Trophoblast cell (in vitro differentiated cells and primary cell): ENCODE measurements around the gene ODC1.

Experiments
- DNase-seq, 2 donors: peaks; one replicate each; pipeline ENCODE4 v3.0.0-alpha.2; 2016
- H2AFZ ChIP-seq: 2 replicates; pipeline ENCODE4 v1.6.1; 2013; ENCODE audit warnings: low read length, moderate library complexity, mild to moderate bottlenecking; ENCODE audit not compliant: insufficient read depth, poor library complexity
- H2AK5ac ChIP-seq: 2 replicates; pipeline ENCODE4 v1.6.1; 2013; ENCODE audit warnings: mild to moderate bottlenecking, low read length
- H2BK120ac ChIP-seq: 2 replicates; pipeline ENCODE4 v1.6.1; 2013; ENCODE audit warnings: low read length, mild to moderate bottlenecking, moderate library complexity; ENCODE audit not compliant: insufficient read depth, poor library complexity
- H2BK12ac ChIP-seq: 2 replicates; pipeline ENCODE4 v1.6.1; 2013; ENCODE audit warnings: mild to moderate bottlenecking, low read length, moderate library complexity
- H2BK5ac ChIP-seq: 2 replicates; pipeline ENCODE4 v1.6.1; 2013; ENCODE audit warnings: low read length, low read depth, moderate library complexity, mild to moderate bottlenecking; ENCODE audit not compliant: poor library complexity
- H3K14ac ChIP-seq: 2 replicates; pipeline ENCODE4 v1.6.1; 2013; ENCODE audit warnings: mild to moderate bottlenecking, low read length
- H3K18ac ChIP-seq: 2 replicates; pipeline ENCODE4 v1.6.1; 2013; ENCODE audit warnings: mild to moderate bottlenecking, low read length
- H3K23ac ChIP-seq: 2 replicates; pipeline ENCODE4 v1.6.1; 2013; ENCODE audit warnings: low read length
- H3K27ac ChIP-seq: 2 replicates; pipeline ENCODE4 v1.5.1; 2013; ENCODE audit warnings: low read depth, mild to moderate bottlenecking, inconsistent platforms, low read length, moderate library complexity
- H3K27me3 ChIP-seq: 2 replicates; pipeline ENCODE4 v1.6.1; 2013; ENCODE audit warnings: inconsistent platforms, mild to moderate bottlenecking, low read length, moderate library complexity; ENCODE audit not compliant: insufficient read depth
- H3K36me3 ChIP-seq, 2 experiments: 1 replicate in 1 of 2; 2 replicates in 1 of 2; pipeline ENCODE4 v1.6.1; 2013; ENCODE audit warnings: low read length in 2 of 2, mild to moderate bottlenecking in 2 of 2, moderate library complexity in 1 of 2; ENCODE audit not compliant: insufficient read depth in 2 of 2, control insufficient read depth in 1 of 2
- H3K4ac ChIP-seq: 2 replicates; pipeline ENCODE4 v1.6.1; 2013; ENCODE audit warnings: low read depth, mild to moderate bottlenecking, low read length, moderate library complexity
- H3K4me1 ChIP-seq, 2 experiments: 1 replicate in 1 of 2; 2 replicates in 1 of 2; pipeline ENCODE4 v1.6.1; 2013; ENCODE audit warnings: low read length in 2 of 2, mild to moderate bottlenecking in 2 of 2, moderate library complexity in 1 of 2; ENCODE audit not compliant: insufficient read depth in 2 of 2, control insufficient read depth in 1 of 2
- H3K4me2 ChIP-seq: 2 replicates; pipeline ENCODE4 v1.6.1; 2013; ENCODE audit warnings: inconsistent platforms, mild to moderate bottlenecking, low read length, moderate library complexity
- H3K4me3 ChIP-seq: 2 replicates; pipeline ENCODE4 v1.5.1; 2013; ENCODE audit warnings: mild to moderate bottlenecking, low read depth, low read length, inconsistent platforms
- H3K79me1 ChIP-seq: one replicate; pipeline ENCODE4 v1.6.1; 2013; ENCODE audit warnings: low read length
- H3K79me2 ChIP-seq: 2 replicates; pipeline ENCODE4 v1.6.1; 2013; ENCODE audit warnings: low read length, mild to moderate bottlenecking; ENCODE audit not compliant: control insufficient read depth, insufficient read depth, poor library complexity
- H3K9ac ChIP-seq: 2 replicates; pipeline ENCODE4 v1.6.1; 2013; ENCODE audit warnings: mild to moderate bottlenecking, low read length
- H3K9me3 ChIP-seq: 2 replicates; pipeline ENCODE4 v1.6.1; 2013; ENCODE audit warnings: low read depth, mild to moderate bottlenecking, control low read depth, inconsistent platforms, low read length; ENCODE audit not compliant: insufficient read depth
- H4K12ac ChIP-seq: 2 replicates; pipeline ENCODE4 v1.6.1; 2013; ENCODE audit warnings: low read depth, mild to moderate bottlenecking, low read length, moderate library complexity
- H4K8ac ChIP-seq: 2 replicates; pipeline ENCODE4 v1.6.1; 2013; ENCODE audit warnings: low read depth, mild to moderate bottlenecking, low read length, moderate library complexity
- H4K91ac ChIP-seq: one replicate; pipeline ENCODE4 v1.6.1; 2013; ENCODE audit warnings: low read depth, mild to moderate bottlenecking, low read length, moderate library complexity
- WGBS: extraction: QIAGEN DNeasy Blood & Tissue Kit; methylation state at CpG from one replicate; pipeline ENCODE4 v1.1.7; 2013; ENCODE audit warnings: missing lambda C conversion rate; ENCODE audit not compliant: insufficient read length, insufficient coverage; ENCODE audit errors: extremely low coverage; 5-methylcytosine and 5-hydroxymethylcytosine counted together

The ODC1 gene

DNA sequence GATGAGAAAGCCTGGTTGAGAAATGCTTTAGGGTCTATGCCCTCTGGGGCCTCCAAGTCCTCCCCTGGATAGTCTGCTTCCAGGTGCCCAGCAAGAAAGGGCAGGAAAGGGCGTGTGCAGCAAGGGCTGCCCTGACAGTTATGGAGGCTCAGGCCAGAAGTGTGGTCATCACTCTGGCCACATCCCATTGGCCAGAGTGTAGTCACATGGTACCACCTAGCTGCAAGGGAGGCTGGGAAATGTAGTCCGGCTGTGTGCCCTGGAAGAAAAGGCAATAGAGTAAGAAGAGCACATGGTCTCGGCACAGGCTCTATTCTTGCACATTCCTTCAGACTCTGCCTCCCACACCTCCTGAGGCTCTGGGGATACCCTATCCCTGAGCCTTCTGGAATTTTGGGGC lies 35.7 kb downstream of the ODC1 start:
- no peak overlapping the region for H4K91ac ChIP-seq
- no peak overlapping the region for H3K23ac ChIP-seq
- H2BK120ac ChIP-seq: no peak overlapping the region
- no peaks in the 10 kb centered on the region for H3K27me3 ChIP-seq
- H3K79me2 ChIP-seq: no peaks in the 10 kb centered on the region
- peaks cover 4 to 11% of the 10 kb centered on the region in 2 experiments for H3K4me1 ChIP-seq
- DNase-seq: peak in 1 of 2 donors; percentile 48
- no peaks in the 10 kb centered on the region for H3K79me1 ChIP-seq
- no peak overlapping the region for H2BK12ac ChIP-seq
- H3K36me3 ChIP-seq: peaks cover 2% of the 10 kb centered on the region in 2 experiments
- H3K4me3 ChIP-seq: no peak overlapping the region
- H3K4ac ChIP-seq: no peak overlapping the region
- H3K9me3 ChIP-seq: no peaks in the 10 kb centered on the region
- no peak overlapping the region for H3K4me2 ChIP-seq
- H3K18ac ChIP-seq: no peak overlapping the region
- peak overlapping the region; percentile 33 for H4K8ac ChIP-seq
- no peak overlapping the region for H3K9ac ChIP-seq
- no peak overlapping the region for H2AFZ ChIP-seq
- no peak overlapping the region for H2AK5ac ChIP-seq
- no peak overlapping the region for H3K14ac ChIP-seq
- no peak overlapping the region for H3K27ac ChIP-seq
- H4K12ac ChIP-seq: no peak overlapping the region
- H2BK5ac ChIP-seq: no peak overlapping the region
- WGBS: no CpG with 5 or more reads among the region's 3 CpGs

DNA sequence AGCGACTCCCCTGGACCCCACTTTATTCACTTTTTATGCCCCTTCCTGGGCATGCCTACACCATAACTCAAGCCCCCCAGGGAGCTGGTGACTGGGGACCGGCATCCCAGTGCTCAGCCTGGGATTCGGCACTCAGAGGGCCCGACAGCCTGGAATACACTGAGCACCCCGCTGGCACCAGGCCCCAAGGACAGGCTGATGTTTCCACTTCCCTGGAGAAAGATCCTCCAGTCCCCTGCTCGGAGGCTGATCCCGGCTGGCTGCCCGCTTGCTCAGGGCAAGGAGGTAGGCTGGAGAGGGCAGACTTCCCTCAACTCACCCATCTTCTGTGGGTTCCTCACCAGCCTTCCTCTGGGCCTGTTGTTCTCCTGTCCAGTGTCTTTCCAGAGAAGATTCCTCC lies 36.6 kb downstream of the ODC1 start:
- no peak overlapping the region for H3K4me2 ChIP-seq
- H3K4me1 ChIP-seq: peaks cover 4 to 11% of the 10 kb centered on the region in 2 experiments
- H3K23ac ChIP-seq: no peak overlapping the region
- no peaks in the 10 kb centered on the region for H3K27me3 ChIP-seq
- no peak overlapping the region for H3K14ac ChIP-seq
- no peak overlapping the region for H3K18ac ChIP-seq
- H4K8ac ChIP-seq: peak overlapping the region; percentile 33
- H2AFZ ChIP-seq: no peak overlapping the region
- H3K4ac ChIP-seq: no peak overlapping the region
- no peaks in the 10 kb centered on the region for H3K79me1 ChIP-seq
- no peak overlapping the region for H4K91ac ChIP-seq
- H3K27ac ChIP-seq: no peak overlapping the region
- peaks cover 2% of the 10 kb centered on the region in 2 experiments for H3K36me3 ChIP-seq
- no peak overlapping the region for H2BK5ac ChIP-seq
- no peaks in the 10 kb centered on the region for H3K79me2 ChIP-seq
- no peak overlapping the region for H2AK5ac ChIP-seq
- DNase-seq: no peak
- no peak overlapping the region for H4K12ac ChIP-seq
- no CpG with 5 or more reads among the region's 8 CpGs for WGBS
- H3K9me3 ChIP-seq: no peaks in the 10 kb centered on the region
- no peak overlapping the region for H2BK120ac ChIP-seq
- H3K4me3 ChIP-seq: no peak overlapping the region
- no peak overlapping the region for H3K9ac ChIP-seq
- no peak overlapping the region for H2BK12ac ChIP-seq

DNA sequence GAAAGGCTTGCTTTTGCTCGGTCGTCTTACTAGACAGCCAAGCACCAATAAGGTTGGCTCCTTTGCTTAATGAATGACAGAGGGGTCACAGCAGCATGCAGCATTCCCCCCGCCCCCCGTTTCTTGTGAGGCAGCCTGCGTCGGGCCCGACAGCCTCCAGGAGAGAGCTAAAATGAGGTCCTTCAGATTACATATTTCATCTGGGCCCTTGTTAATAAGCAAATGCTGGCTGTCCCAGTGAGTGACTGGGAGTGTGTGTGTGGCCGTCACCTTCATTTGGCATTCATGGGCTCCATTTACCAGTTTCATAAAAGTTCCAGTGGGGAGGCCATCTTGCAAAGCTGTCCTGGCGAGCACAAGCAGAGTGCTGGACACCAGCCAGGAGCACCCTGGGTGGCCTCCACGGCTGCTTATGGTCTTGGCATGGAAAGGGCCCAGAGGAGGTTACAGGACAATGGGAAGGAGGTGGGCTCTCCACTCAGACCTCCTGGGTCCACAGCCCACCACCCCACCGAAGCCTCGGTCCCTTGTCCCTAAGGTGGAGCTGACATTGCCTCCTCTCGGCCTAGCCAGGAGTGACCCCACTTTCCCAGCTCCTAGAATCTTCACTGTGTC lies 37.2 kb downstream of the ODC1 start:
- Histone ChIP-seq H3K18ac (no peak overlapping the region), H3K9ac (no peak overlapping the region), H3K4me2 (no peak overlapping the region), H2AK5ac (no peak overlapping the region), H3K79me1 (no peaks in the 10 kb centered on the region), H4K12ac (no peak overlapping the region), H3K4me1 (peaks cover 4 to 11% of the 10 kb centered on the region in 2 experiments), H3K14ac (no peak overlapping the region), H3K79me2 (no peaks in the 10 kb centered on the region), H3K27ac (no peak overlapping the region), H2AFZ (no peak overlapping the region), H3K27me3 (no peaks in the 10 kb centered on the region), H4K8ac (no peak overlapping the region), H3K36me3 (peaks cover 2% of the 10 kb centered on the region in 2 experiments), H3K9me3 (no peaks in the 10 kb centered on the region), H2BK12ac (no peak overlapping the region), H3K23ac (no peak overlapping the region), H3K4me3 (no peak overlapping the region), H2BK120ac (no peak overlapping the region), H4K91ac (no peak overlapping the region), H3K4ac (no peak overlapping the region), H2BK5ac (no peak overlapping the region)
- no CpG with 5 or more reads among the region's 13 CpGs for WGBS
- DNase-seq: no peak

DNA sequence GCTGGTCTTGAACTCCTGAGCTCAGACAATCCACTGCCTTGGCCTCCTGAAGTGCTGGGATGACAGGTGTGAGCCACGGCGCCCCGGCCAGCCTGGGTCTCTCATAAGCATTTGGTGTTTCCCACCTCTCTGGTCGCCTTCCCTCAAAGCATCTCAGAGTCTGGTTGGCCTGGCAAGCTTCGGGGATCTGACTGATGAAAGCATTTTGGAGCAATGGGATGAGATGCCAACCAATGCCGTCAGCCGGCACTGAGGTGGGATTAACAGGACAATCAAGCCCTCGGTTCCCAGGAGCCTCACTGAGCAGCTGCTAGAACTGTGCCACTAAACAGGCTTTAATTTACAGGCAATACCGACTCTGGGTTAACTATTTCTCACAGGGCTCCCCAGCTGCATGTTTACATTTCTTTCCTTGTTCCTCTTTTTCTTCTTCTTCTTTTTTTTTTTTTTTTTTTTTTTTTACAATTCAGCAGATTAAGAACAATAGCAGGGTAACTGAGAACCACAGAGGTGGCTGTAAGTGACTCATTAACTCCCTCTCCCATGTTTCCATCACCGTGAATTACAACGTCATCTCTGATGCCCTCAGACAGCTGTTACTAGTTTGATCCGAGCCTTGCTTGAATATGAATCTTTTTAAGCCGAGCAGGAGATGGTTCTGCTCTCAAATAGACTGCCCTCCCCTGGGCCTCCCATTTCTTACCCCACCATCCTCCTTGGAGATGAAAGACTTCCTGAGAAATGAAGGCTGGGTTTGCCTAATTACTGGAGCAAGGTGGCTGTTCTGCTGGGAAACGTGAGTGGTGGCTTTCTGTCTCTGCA lies 37.9 kb downstream of the ODC1 start:
- H2AFZ ChIP-seq: no peak overlapping the region
- no peak overlapping the region for H4K8ac ChIP-seq
- H3K23ac ChIP-seq: no peak overlapping the region
- no peak overlapping the region for H2BK120ac ChIP-seq
- H3K9me3 ChIP-seq: no peaks in the 10 kb centered on the region
- no peak overlapping the region for H4K91ac ChIP-seq
- peaks cover 2% of the 10 kb centered on the region in 2 experiments for H3K36me3 ChIP-seq
- no peak overlapping the region for H2AK5ac ChIP-seq
- H3K27ac ChIP-seq: no peak overlapping the region
- no CpG with 5 or more reads among the region's 14 CpGs for WGBS
- H4K12ac ChIP-seq: no peak overlapping the region
- H3K79me2 ChIP-seq: no peaks in the 10 kb centered on the region
- no peak overlapping the region for H3K4me2 ChIP-seq
- H2BK5ac ChIP-seq: no peak overlapping the region
- no peaks in the 10 kb centered on the region for H3K27me3 ChIP-seq
- H3K4ac ChIP-seq: no peak overlapping the region
- no peak overlapping the region for H3K14ac ChIP-seq
- H2BK12ac ChIP-seq: no peak overlapping the region
- H3K4me1 ChIP-seq: peaks cover 4 to 12% of the 10 kb centered on the region in 2 experiments
- no peak overlapping the region for H3K4me3 ChIP-seq
- peak in 1 of 2 donors; percentile 38 for DNase-seq
- no peak overlapping the region for H3K18ac ChIP-seq
- H3K79me1 ChIP-seq: no peaks in the 10 kb centered on the region
- H3K9ac ChIP-seq: no peak overlapping the region
